B cell (primary cell): ENCODE results near the gene SYN1. TPM values are rescaled to one million over a fixed set of nuclear protein-coding genes. Genes with fewer than 3 reads are reported as not detected.

Experiments
- ATAC-seq: fragments of 200-7000 bp; cut with Tn5 transposase; one replicate; pipeline ENCODE4 v1.10.0; 2021; ENCODE audit warnings: low read depth, mild to moderate bottlenecking, moderate number of reproducible peaks, moderate library complexity
- CTCF ChIA-PET: fragments of 350-600 bp; sonication (Branson Sonifier 250); formaldehyde crosslinking; loops from one replicate; lab custom pipeline; 2021; ENCODE audit warnings: antibody characterized with exemption, inconsistent platforms; lab: Charles Lee
- POLR2A ChIA-PET: fragments of 350-600 bp; sonication (Branson Sonifier 250); formaldehyde crosslinking; loops from one replicate; lab custom pipeline; 2021; ENCODE audit warnings: antibody characterized with exemption; lab: Charles Lee
- DNase-seq: peaks from one replicate; pipeline ENCODE4 v3.0.0; 2013
- H2AFZ ChIP-seq: 2 replicates; pipeline ENCODE4 v1.6.1; 2012; ENCODE audit warnings: mild to moderate bottlenecking, low read depth, low read length; ENCODE audit not compliant: insufficient read depth, poor library complexity, severe bottlenecking
- H3K27ac ChIP-seq, 2 donors: 1 replicate in 1 of 2; 2 replicates in 1 of 2; pipeline ENCODE4 v1.5.1; 2012 to 2013; ENCODE audit warnings: low read length in 2 of 2, mild to moderate bottlenecking in 2 of 2, moderate library complexity in 1 of 2
- H3K27me3 ChIP-seq, 4 experiments: fragments of 200-600 bp in 1 of 4; sonication (generic) in 1 of 4; replicated peaks in 1 of 4; 1 replicate in 2 of 4; 2 replicates in 2 of 4; pipeline versions ENCODE4 v1.6.1 to v1.7.0; 2013 to 2016; ENCODE audit warnings: low read length in 3 of 4, mild to moderate bottlenecking in 2 of 4, mixed read lengths in 1 of 4, moderate library complexity in 1 of 4; ENCODE audit not compliant: insufficient read depth in 4 of 4, control insufficient read depth in 3 of 4; ENCODE audit errors: control extremely low read depth in 1 of 4
- H3K36me3 ChIP-seq, 2 experiments: replicated peaks in 1 of 2; 1 replicate in 1 of 2; 2 replicates in 1 of 2; pipeline versions ENCODE4 v1.6.1 to v1.7.1; 2013; ENCODE audit warnings: low read length in 1 of 2; ENCODE audit not compliant: insufficient read depth in 2 of 2, control insufficient read depth in 1 of 2; ENCODE audit errors: control extremely low read depth in 1 of 2, extremely low read depth in 1 of 2
- H3K4me1 ChIP-seq, 2 donors: fragments of 200-600 bp in 1 of 2; sonication (generic) in 1 of 2; 1 replicate in 1 of 2; 2 replicates in 1 of 2; pipeline versions ENCODE4 v1.5.1 to v1.6.1; 2013 to 2017; ENCODE audit warnings: low read length in 2 of 2; ENCODE audit not compliant: control insufficient read depth in 2 of 2, insufficient read depth in 2 of 2
- H3K4me2 ChIP-seq: replicated peaks from 2 replicates; pipeline ENCODE3; 2012; ENCODE audit warnings: mild to moderate bottlenecking, low read depth, low read length; ENCODE audit not compliant: poor library complexity, severe bottlenecking
- H3K4me3 ChIP-seq, 5 experiments: fragments of 200-600 bp in 1 of 5; sonication (generic) in 1 of 5; 1 replicate in 3 of 5; 2 replicates in 2 of 5; pipeline versions ENCODE4 v1.5.1 to v1.7.0; 2011 to 2016; ENCODE audit warnings: low read length in 4 of 5, mild to moderate bottlenecking in 4 of 5, low read depth in 2 of 5, control low read depth in 1 of 5, moderate library complexity in 1 of 5; ENCODE audit not compliant: insufficient read depth in 1 of 5; ENCODE audit errors: control extremely low read depth in 1 of 5, extremely low read depth in 1 of 5
- H3K79me2 ChIP-seq: fragments of 200-600 bp; sonication (generic); one replicate; pipeline ENCODE4 v1.6.0; 2016; ENCODE audit warnings: low read length; ENCODE audit not compliant: control insufficient read depth, insufficient read depth
- H3K9ac ChIP-seq: fragments of 200-600 bp; sonication (generic); 2 replicates; pipeline ENCODE4 v1.6.1; 2017; ENCODE audit warnings: mild to moderate bottlenecking, low read length, moderate library complexity
- H3K9me3 ChIP-seq, 3 donors: one replicate each; pipeline versions ENCODE4 v1.6.1 to v1.7.1; 2013; ENCODE audit warnings: low read length in 2 of 3; ENCODE audit not compliant: control insufficient read depth in 2 of 3, insufficient read depth in 1 of 3; ENCODE audit errors: control extremely low read depth in 1 of 3
- H4K20me1 ChIP-seq: 2 replicates; pipeline ENCODE4 v1.6.0; 2012; ENCODE audit warnings: mild to moderate bottlenecking, low read length; ENCODE audit not compliant: insufficient read depth, control insufficient read depth, poor library complexity, severe bottlenecking
- H3K27ac Mint-ChIP-seq: one replicate; pipeline ENCODE4 v1.8.0; 2021; ENCODE audit warnings: mixed read lengths
- H3K27me3 Mint-ChIP-seq: one replicate; pipeline ENCODE4 v1.8.0; 2021; ENCODE audit warnings: mixed read lengths
- H3K4me1 Mint-ChIP-seq: one replicate; pipeline ENCODE4 v1.8.0; 2021; ENCODE audit warnings: mixed read lengths
- H3K4me3 Mint-ChIP-seq: one replicate; pipeline ENCODE4 v1.8.0; 2021; ENCODE audit warnings: mixed read lengths
- H3K9me3 Mint-ChIP-seq: one replicate; pipeline ENCODE4 v1.8.0; 2022; ENCODE audit warnings: mixed read lengths; ENCODE audit not compliant: insufficient read depth
- CTCF ChIP-seq: fragments of 200-600 bp; IDR thresholded peaks from one replicate; pipeline ENCODE4 v1.8.0; 2022; ENCODE audit warnings: antibody characterized with exemption, mild to moderate bottlenecking
- EZH2 ChIP-seq: IDR thresholded peaks from 2 replicates; pipeline ENCODE4 v1.6.1; 2012; ENCODE audit warnings: borderline replicate concordance, low read depth, mild to moderate bottlenecking, moderate library complexity, low read length; ENCODE audit not compliant: insufficient read depth, poor library complexity, severe bottlenecking
- WGBS: methylation state at CpG from one replicate; pipeline ENCODE4 v1.1.5; 2013; ENCODE audit warnings: missing lambda C conversion rate; ENCODE audit not compliant: insufficient coverage; 5-methylcytosine and 5-hydroxymethylcytosine counted together
- intact Hi-C: fragments of 100-400 bp; cut with micrococcal nuclease; formaldehyde crosslinking; loops from one replicate; pipeline ENCODE4 v1.10.0; 2022
- polyA plus RNA-seq: library from polyadenylated mRNA; depleted of rRNA; stranded (reverse); fragments of >200 nt; gene quantifications from 2 replicates; pipeline ENCODE4 v1.2.3, GENCODE V29; 2012
- total RNA-seq, 2 donors: library from RNA; stranded (reverse); fragments of 120-200 nt in 1 of 2; gene quantifications; 1 replicate in 1 of 2; 2 replicates in 1 of 2; pipeline versions ENCODE4 v1.2.3 to v1.2.4, GENCODE V29; 2013 to 2022

The SYN1 gene
- total and polyA plus RNA-seq, 2 donors (not counting 1 experiment from before 2014, with no cell fraction given), result not detected

DNA sequence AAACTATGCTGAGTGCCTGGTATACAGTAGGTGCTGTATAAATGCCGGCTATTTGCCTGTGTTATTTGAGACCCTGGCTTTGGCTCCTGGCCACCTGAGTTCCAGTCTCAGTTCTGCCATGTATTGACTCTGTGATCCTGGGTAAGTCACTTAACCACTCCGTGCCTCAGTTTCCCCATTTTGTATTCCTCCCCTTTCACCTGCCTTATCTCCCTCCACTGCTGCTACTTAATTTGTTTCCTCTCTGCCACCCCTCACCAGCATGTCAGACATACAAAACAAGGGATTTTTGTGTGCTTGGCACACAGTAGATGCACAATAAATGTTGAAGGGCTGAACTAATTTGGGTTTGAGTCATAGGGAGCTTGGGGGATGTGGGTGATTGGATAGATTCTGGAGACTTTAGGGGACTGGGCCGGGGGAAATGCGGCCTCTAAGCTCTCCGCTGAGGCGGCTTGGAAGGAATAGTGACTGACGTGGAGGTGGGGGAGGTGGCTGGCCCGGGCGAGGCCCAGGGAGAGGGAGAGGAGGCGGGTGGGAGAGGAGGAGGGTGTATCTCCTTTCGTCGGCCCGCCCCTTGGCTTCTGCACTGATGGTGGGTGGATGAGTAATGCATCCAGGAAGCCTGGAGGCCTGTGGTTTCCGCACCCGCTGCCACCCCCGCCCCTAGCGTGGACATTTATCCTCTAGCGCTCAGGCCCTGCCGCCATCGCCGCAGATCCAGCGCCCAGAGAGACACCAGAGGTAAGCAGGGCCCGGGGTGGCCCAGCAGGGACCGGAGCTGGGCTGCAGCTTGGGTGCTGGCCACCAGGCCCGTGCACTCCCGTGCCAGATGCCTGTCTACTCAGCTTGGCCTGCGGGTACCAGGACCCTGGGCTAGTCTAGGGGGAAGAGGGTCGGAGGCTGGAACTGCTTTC, 37.7 kb downstream of the SYN1 start, which contains the start of gene TIMP1:
Gene TIMP1, plus strand, starts transcription at position 706 of the 917 bp plus-strand sequence. CDS start 980 bp downstream, outside the sequence.
- CTCF ChIA-PET, result no interaction called here
- H3K4me3 Mint-ChIP-seq, result peak within 1 kb of the TSS; percentile 46
- 4% methylated on average over 19 of the region's 28 CpGs for WGBS
- H3K4me1 Mint-ChIP-seq, result peaks cover 12% of the 10 kb centered on the region
- intact Hi-C loops, result no loop called here
- no peaks in the 10 kb centered on the region for H3K36me3 ChIP-seq
- peaks cover 5 to 13% of the 10 kb centered on the region in 2 donors for H3K4me1 ChIP-seq
- H3K9me3 Mint-ChIP-seq, result no peaks in the 10 kb centered on the region
- peak within 1 kb of the TSS; percentile 5 to 49 (median 27) for H3K4me3 ChIP-seq
- POLR2A ChIA-PET, result interaction anchor here (0.7 to 1.3 kb wide), 2 partner anchors 13 to 58 kb away, joined by 3 read pairs; no protein-coding TSS in a partner anchor
- no peak within 1 kb of the TSS for H3K27ac ChIP-seq
- ATAC-seq (peak; percentile 89), DNase-seq (peak; percentile 51)
- H2AFZ ChIP-seq, result peak within 1 kb of the TSS; percentile 64
- H3K79me2 ChIP-seq, result no peaks in the 10 kb centered on the region
- peak within 1 kb of the TSS; percentile 1 for H3K27ac Mint-ChIP-seq
- H3K27me3 ChIP-seq, result no peaks in the 10 kb centered on the region
- no peaks in the 10 kb centered on the region for H3K9me3 ChIP-seq
- TF ChIP-seq CTCF, result no peak
- no peak for TF ChIP-seq EZH2
- H3K4me2 ChIP-seq, result peak within 1 kb of the TSS; percentile 68
- no peaks in the 10 kb centered on the region for H4K20me1 ChIP-seq
- H3K9ac ChIP-seq, result peak within 1 kb of the TSS; percentile 36
- H3K27me3 Mint-ChIP-seq, result peaks cover 8% of the 10 kb centered on the region

GRCh38 chrX:47579537-47579936, 40.1 kb downstream of the SYN1 start:
- Mint-ChIP-seq H3K27me3 (peaks cover 14% of the 10 kb centered on the region), H3K4me3 (no peak overlapping the region), H3K4me1 (peaks cover 12% of the 10 kb centered on the region), H3K9me3 (no peaks in the 10 kb centered on the region), H3K27ac (no peak overlapping the region)
- CTCF ChIA-PET, result no interaction called here
- intact Hi-C loops, result no loop called here
- Histone ChIP-seq H3K4me2 (no peak overlapping the region), H3K9ac (no peak overlapping the region), H3K79me2 (no peaks in the 10 kb centered on the region), H3K27me3 (no peaks in the 10 kb centered on the region), H2AFZ (no peak overlapping the region), H3K4me3 (no peak overlapping the region), H3K27ac (no peak overlapping the region), H3K9me3 (no peaks in the 10 kb centered on the region), H3K36me3 (no peaks in the 10 kb centered on the region), H3K4me1 (peaks cover 5 to 13% of the 10 kb centered on the region in 2 donors), H4K20me1 (no peaks in the 10 kb centered on the region)
- ATAC-seq (no peak), DNase-seq (no peak)
- TF ChIP-seq EZH2, result no peak
- no peak for TF ChIP-seq CTCF
- POLR2A ChIA-PET, result no interaction called here
- WGBS, result 63% methylated on average over 5 of the region's 9 CpGs
